ENCODE results near the gene RTN4R. TPM values are rescaled to one million over a fixed set of nuclear protein-coding genes. Genes with fewer than 3 reads are reported as not detected.

Gene RTN4R
- total and polyA plus RNA-seq, 2 donors (not counting 1 experiment from before 2014, with no cell fraction given): 0.42 to 0.79 TPM

- Mint-ChIP-seq H3K27ac (no peak overlapping the region), H3K4me3 (no peak overlapping the region), H3K9me3 (ENCODE audit: insufficient read depth) (no peaks in the 10 kb centered on the region), H3K27me3 (no peaks in the 10 kb centered on the region), H3K4me1 (no peaks in the 10 kb centered on the region)
- intact Hi-C loops (cut with micrococcal nuclease): no loop called here
- H3K9me3 ChIP-seq (ENCODE audit: control extremely low read depth in 1 of 3, control insufficient read depth in 2 of 3, insufficient read depth in 1 of 3, low read length in 2 of 3): no peaks in the 10 kb centered on the region
- WGBS (ENCODE audit: insufficient coverage): 96% methylated on average over 13 of the region's 13 CpGs
- H3K79me2 ChIP-seq (ENCODE audit: control insufficient read depth, insufficient read depth, low read length): no peaks in the 10 kb centered on the region
- H3K36me3 ChIP-seq (replicated peaks in 1 of 2; ENCODE audit: control extremely low read depth in 1 of 2, control insufficient read depth in 1 of 2, extremely low read depth in 1 of 2, insufficient read depth in 2 of 2, low read length in 1 of 2): no peaks in the 10 kb centered on the region
- ChIA-PET CTCF (no interaction called here), POLR2A (no interaction called here)
- no peaks in the 10 kb centered on the region for H3K4me1 ChIP-seq (ENCODE audit: control insufficient read depth in 2 of 2, insufficient read depth in 2 of 2, low read length in 2 of 2)
- no peak overlapping the region for H3K27ac ChIP-seq (ENCODE audit: low read length in 2 of 2)
- no peak overlapping the region for H2AFZ ChIP-seq (ENCODE audit: insufficient read depth, low read depth, low read length, poor library complexity, severe bottlenecking)
- no peak overlapping the region for H3K4me3 ChIP-seq (ENCODE audit: control extremely low read depth in 1 of 5, extremely low read depth in 1 of 5, insufficient read depth in 1 of 5, low read depth in 2 of 5, low read length in 4 of 5)
- TF ChIP-seq EZH2 (IDR thresholded peaks at IDR 0.05; ENCODE audit: borderline replicate concordance, insufficient read depth, low read depth, low read length, poor library complexity, severe bottlenecking): no peak
- TF ChIP-seq, protein P1, sequence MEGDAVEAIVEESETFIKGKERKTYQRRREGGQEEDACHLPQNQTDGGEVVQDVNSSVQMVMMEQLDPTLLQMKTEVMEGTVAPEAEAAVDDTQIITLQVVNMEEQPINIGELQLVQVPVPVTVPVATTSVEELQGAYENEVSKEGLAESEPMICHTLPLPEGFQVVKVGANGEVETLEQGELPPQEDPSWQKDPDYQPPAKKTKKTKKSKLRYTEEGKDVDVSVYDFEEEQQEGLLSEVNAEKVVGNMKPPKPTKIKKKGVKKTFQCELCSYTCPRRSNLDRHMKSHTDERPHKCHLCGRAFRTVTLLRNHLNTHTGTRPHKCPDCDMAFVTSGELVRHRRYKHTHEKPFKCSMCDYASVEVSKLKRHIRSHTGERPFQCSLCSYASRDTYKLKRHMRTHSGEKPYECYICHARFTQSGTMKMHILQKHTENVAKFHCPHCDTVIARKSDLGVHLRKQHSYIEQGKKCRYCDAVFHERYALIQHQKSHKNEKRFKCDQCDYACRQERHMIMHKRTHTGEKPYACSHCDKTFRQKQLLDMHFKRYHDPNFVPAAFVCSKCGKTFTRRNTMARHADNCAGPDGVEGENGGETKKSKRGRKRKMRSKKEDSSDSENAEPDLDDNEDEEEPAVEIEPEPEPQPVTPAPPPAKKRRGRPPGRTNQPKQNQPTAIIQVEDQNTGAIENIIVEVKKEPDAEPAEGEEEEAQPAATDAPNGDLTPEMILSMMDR (IDR thresholded peaks at IDR 0.05): no peak
- ATAC-seq (ENCODE audit: low read depth) (no peak), DNase-seq (no peak)
- H4K20me1 ChIP-seq (ENCODE audit: control insufficient read depth, insufficient read depth, low read length, poor library complexity, severe bottlenecking): no peaks in the 10 kb centered on the region
- no peak overlapping the region for H3K4me2 ChIP-seq (replicated peaks; ENCODE audit: low read depth, low read length, poor library complexity, severe bottlenecking)
- no peaks in the 10 kb centered on the region for H3K27me3 ChIP-seq (replicated peaks in 1 of 4; ENCODE audit: control extremely low read depth in 1 of 4, control insufficient read depth in 3 of 4, insufficient read depth in 4 of 4, low read length in 3 of 4)
- H3K9ac ChIP-seq (ENCODE audit: low read length): no peak overlapping the region
Measured at GRCh38 chr22:20256027-20256426, 12.1 kb downstream of the RTN4R start.

- no peaks in the 10 kb centered on the region for H3K27me3 ChIP-seq (replicated peaks in 1 of 4; ENCODE audit: control extremely low read depth in 1 of 4, control insufficient read depth in 3 of 4, insufficient read depth in 4 of 4, low read length in 3 of 4)
- H3K4me3 Mint-ChIP-seq: no peak overlapping the region
- WGBS (ENCODE audit: insufficient coverage): 86% methylated on average over 13 of the region's 23 CpGs
- H3K36me3 ChIP-seq (replicated peaks in 1 of 2; ENCODE audit: control extremely low read depth in 1 of 2, control insufficient read depth in 1 of 2, extremely low read depth in 1 of 2, insufficient read depth in 2 of 2, low read length in 1 of 2): no peaks in the 10 kb centered on the region
- ATAC-seq (ENCODE audit: low read depth): no peak
- H3K9ac ChIP-seq (ENCODE audit: low read length): no peak overlapping the region
- ChIA-PET CTCF (interaction anchor here (0.6 kb wide), 1 partner anchor 433 kb away, joined by 3 read pairs; no protein-coding TSS in a partner anchor), POLR2A (no interaction called here)
- no peak for TF ChIP-seq EZH2 (IDR thresholded peaks at IDR 0.05; ENCODE audit: borderline replicate concordance, insufficient read depth, low read depth, low read length, poor library complexity, severe bottlenecking)
- TF ChIP-seq, protein P1 (IDR thresholded peaks at IDR 0.05): no peak
- H3K9me3 ChIP-seq (ENCODE audit: control extremely low read depth in 1 of 3, control insufficient read depth in 2 of 3, insufficient read depth in 1 of 3, low read length in 2 of 3): no peaks in the 10 kb centered on the region
- no peaks in the 10 kb centered on the region for H3K9me3 Mint-ChIP-seq (ENCODE audit: insufficient read depth)
- H2AFZ ChIP-seq (ENCODE audit: insufficient read depth, low read depth, low read length, poor library complexity, severe bottlenecking): no peak overlapping the region
- H4K20me1 ChIP-seq (ENCODE audit: control insufficient read depth, insufficient read depth, low read length, poor library complexity, severe bottlenecking): no peaks in the 10 kb centered on the region
- H3K4me1 ChIP-seq (ENCODE audit: control insufficient read depth in 2 of 2, insufficient read depth in 2 of 2, low read length in 2 of 2): no peaks in the 10 kb centered on the region
- no peaks in the 10 kb centered on the region for H3K27me3 Mint-ChIP-seq
- no peak overlapping the region for H3K27ac Mint-ChIP-seq
- no peak overlapping the region for H3K27ac ChIP-seq (ENCODE audit: low read length in 2 of 2)
- H3K4me1 Mint-ChIP-seq: no peaks in the 10 kb centered on the region
- no peak for DNase-seq
- H3K79me2 ChIP-seq (ENCODE audit: control insufficient read depth, insufficient read depth, low read length): no peaks in the 10 kb centered on the region
- no peak overlapping the region for H3K4me2 ChIP-seq (replicated peaks; ENCODE audit: low read depth, low read length, poor library complexity, severe bottlenecking)
- intact Hi-C loops (cut with micrococcal nuclease): no loop called here
- no peak overlapping the region for H3K4me3 ChIP-seq (ENCODE audit: control extremely low read depth in 1 of 5, extremely low read depth in 1 of 5, insufficient read depth in 1 of 5, low read depth in 2 of 5, low read length in 4 of 5)
Measured at GRCh38 chr22:20254975-20255946, 12.9 kb downstream of the RTN4R start.
